ENCODE results near the gene PDIA4. TPM values are rescaled to one million over a fixed set of nuclear protein-coding genes. Genes with fewer than 3 reads are reported as not detected.

PDIA4 gene
- total and polyA plus RNA-seq, 2 donors (not counting 1 experiment from before 2014, with no cell fraction given), result 210 to 266 TPM

DNA sequence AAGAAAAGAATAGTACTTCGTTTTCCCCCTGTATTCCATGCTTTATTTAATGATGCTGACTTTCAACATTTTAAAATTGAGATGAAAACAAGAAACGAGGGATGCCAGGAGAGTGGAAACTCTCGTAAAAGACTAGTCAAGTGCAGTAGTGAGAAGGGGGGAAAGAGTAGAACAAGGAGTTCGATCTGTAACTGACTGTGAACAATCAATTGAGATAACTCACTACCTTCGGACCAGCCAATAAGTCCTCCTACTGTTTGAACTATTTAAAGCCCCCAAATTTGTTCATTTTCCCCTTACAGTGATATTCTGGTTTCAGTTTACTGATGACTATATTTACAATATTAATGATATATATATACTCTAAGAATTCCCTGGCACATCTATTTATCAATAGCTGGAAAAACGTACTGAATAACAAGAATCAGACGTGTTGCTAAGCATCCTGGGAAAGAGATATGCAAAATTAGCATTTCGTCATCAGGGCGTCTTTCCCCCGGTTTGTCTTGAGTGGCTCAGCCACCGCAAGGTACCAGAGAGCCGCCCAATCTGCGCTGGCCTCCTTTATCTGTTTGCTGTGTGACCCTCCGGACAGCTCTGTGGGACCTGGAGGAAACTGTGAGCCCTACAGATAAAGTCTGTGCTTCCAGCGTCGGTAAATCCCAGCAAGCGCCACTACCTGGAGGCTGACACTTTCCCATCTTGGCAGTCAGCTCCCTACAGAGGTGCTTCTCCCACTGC, 41.1 kb downstream of the PDIA4 start:
- H3K79me2 ChIP-seq (ENCODE audit: control insufficient read depth, insufficient read depth, low read length), result no peaks in the 10 kb centered on the region
- peak; percentile 84 to 93 for DNase-seq (ENCODE audit: low read depth in 2 of 2)
- no peak for TF ChIP-seq EZH2 (IDR thresholded peaks at IDR 0.05; ENCODE audit: low read length, missing control alignments)
- TF ChIP-seq, protein P1, sequence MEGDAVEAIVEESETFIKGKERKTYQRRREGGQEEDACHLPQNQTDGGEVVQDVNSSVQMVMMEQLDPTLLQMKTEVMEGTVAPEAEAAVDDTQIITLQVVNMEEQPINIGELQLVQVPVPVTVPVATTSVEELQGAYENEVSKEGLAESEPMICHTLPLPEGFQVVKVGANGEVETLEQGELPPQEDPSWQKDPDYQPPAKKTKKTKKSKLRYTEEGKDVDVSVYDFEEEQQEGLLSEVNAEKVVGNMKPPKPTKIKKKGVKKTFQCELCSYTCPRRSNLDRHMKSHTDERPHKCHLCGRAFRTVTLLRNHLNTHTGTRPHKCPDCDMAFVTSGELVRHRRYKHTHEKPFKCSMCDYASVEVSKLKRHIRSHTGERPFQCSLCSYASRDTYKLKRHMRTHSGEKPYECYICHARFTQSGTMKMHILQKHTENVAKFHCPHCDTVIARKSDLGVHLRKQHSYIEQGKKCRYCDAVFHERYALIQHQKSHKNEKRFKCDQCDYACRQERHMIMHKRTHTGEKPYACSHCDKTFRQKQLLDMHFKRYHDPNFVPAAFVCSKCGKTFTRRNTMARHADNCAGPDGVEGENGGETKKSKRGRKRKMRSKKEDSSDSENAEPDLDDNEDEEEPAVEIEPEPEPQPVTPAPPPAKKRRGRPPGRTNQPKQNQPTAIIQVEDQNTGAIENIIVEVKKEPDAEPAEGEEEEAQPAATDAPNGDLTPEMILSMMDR (conservative IDR thresholded peaks at IDR 0.05 in 1 of 2, IDR thresholded peaks at IDR 0.05 in 1 of 2; ENCODE audit: low read depth in 1 of 2, low read length in 2 of 2), result no peak
- H3K4me3 ChIP-seq (replicated peaks in 1 of 4; ENCODE audit: control extremely low read depth in 1 of 4, insufficient read depth in 1 of 4, low read depth in 3 of 4, low read length in 4 of 4), result peak overlapping the region; percentile 56 to 96 (median 70)
- no peaks in the 10 kb centered on the region for H3K27me3 ChIP-seq (ENCODE audit: control insufficient read depth, insufficient read depth, low read length)
- H3K9ac ChIP-seq (ENCODE audit: insufficient read depth, low read length), result peak overlapping the region; percentile 30
- no peaks in the 10 kb centered on the region for H3K9me3 ChIP-seq (ENCODE audit: control insufficient read depth, insufficient read depth, low read depth, low read length)
- peak overlapping the region; percentile 87 for H2AFZ ChIP-seq (ENCODE audit: low read length)
- no peaks in the 10 kb centered on the region for H3K36me3 ChIP-seq (ENCODE audit: control insufficient read depth, insufficient read depth, low read length)
- H4K20me1 ChIP-seq (ENCODE audit: control insufficient read depth, extremely low read depth, insufficient read depth, low read length), result no peaks in the 10 kb centered on the region
- H3K4me2 ChIP-seq (ENCODE audit: extremely low read depth, insufficient read depth, low read length), result peak overlapping the region; percentile 96
- H3K4me1 ChIP-seq (ENCODE audit: control insufficient read depth, extremely low read depth, insufficient read depth, low read length), result peaks cover 3% of the 10 kb centered on the region
- peak overlapping the region; percentile 71 for H3K27ac ChIP-seq (ENCODE audit: insufficient read depth, low read length)

DNA sequence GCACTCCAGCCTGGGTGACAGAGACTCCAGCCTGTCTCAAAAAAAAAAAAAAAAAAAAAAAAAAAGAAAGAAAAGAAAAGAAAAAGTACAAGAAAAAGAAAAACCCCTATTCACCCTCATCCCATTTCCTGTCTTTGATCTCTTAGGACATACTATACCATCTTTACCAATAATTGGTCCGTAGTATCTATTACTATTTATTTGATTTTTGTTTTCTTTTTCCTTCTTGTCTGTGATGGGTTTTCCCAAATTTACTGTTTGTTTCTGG, 41.6 kb downstream of the PDIA4 start:
- no peaks in the 10 kb centered on the region for H3K27me3 ChIP-seq (ENCODE audit: control insufficient read depth, insufficient read depth, low read length)
- no peaks in the 10 kb centered on the region for H4K20me1 ChIP-seq (ENCODE audit: control insufficient read depth, extremely low read depth, insufficient read depth, low read length)
- peak overlapping the region in 1 of 4 experiments; percentile 96 for H3K4me3 ChIP-seq (replicated peaks in 1 of 4; ENCODE audit: control extremely low read depth in 1 of 4, insufficient read depth in 1 of 4, low read depth in 3 of 4, low read length in 4 of 4)
- no peak overlapping the region for H3K27ac ChIP-seq (ENCODE audit: insufficient read depth, low read length)
- TF ChIP-seq, protein P1 (conservative IDR thresholded peaks at IDR 0.05 in 1 of 2, IDR thresholded peaks at IDR 0.05 in 1 of 2; ENCODE audit: low read depth in 1 of 2, low read length in 2 of 2), result no peak
- TF ChIP-seq EZH2 (IDR thresholded peaks at IDR 0.05; ENCODE audit: low read length, missing control alignments), result no peak
- H2AFZ ChIP-seq (ENCODE audit: low read length), result no peak overlapping the region
- H3K36me3 ChIP-seq (ENCODE audit: control insufficient read depth, insufficient read depth, low read length), result no peaks in the 10 kb centered on the region
- no peak for DNase-seq (ENCODE audit: low read depth in 2 of 2)
- no peaks in the 10 kb centered on the region for H3K9me3 ChIP-seq (ENCODE audit: control insufficient read depth, insufficient read depth, low read depth, low read length)
- H3K79me2 ChIP-seq (ENCODE audit: control insufficient read depth, insufficient read depth, low read length), result no peaks in the 10 kb centered on the region
- no peak overlapping the region for H3K4me2 ChIP-seq (ENCODE audit: extremely low read depth, insufficient read depth, low read length)
- no peak overlapping the region for H3K9ac ChIP-seq (ENCODE audit: insufficient read depth, low read length)
- H3K4me1 ChIP-seq (ENCODE audit: control insufficient read depth, extremely low read depth, insufficient read depth, low read length), result peaks cover 3% of the 10 kb centered on the region

DNA sequence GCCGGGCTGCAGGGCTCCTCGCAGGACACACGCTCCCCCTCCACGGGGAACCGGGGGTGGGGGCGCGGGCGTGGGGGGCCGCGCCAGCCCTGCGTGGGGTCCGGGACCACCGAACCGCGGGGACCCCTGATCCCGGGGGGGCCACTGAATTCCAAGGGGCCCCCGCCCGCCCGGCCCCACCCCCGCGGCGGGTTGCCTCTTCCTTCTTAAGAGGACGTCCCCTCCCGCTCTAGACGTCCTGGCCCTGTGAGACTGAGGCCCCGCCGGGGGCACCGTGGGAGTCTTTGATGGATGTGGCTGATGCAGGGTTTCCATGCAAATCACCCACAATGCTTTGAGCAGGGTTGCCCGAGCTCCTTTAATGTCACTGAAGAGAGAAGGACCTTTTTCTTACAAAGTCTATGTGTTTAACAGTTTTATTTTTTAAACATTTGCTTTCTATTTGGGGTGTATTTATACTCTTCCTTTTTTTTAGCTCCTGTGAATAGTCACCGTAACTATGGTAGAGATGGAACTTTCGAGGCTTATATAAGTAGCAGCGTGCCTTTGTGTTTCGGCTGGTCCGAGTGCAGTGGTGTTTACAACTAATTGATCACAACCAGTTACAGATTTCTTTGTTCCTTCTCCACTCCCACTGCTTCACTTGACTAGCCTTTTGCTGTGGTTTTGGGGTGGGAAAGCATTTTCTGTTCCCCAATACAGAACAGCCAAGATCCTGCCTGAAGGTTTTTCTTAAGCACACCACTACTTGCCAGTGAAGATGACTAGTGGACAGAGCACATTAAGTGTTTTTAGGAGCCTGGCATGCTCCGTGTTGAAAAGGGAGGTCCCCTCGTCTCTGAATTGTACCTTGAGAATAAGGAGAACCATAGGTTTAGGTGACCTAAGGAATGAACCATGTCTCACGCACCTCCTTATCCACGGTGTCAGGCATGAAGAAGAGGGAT, 44.8 kb downstream of the PDIA4 start:
- H4K20me1 ChIP-seq (ENCODE audit: control insufficient read depth, extremely low read depth, insufficient read depth, low read length), result no peaks in the 10 kb centered on the region
- H3K9me3 ChIP-seq (ENCODE audit: control insufficient read depth, insufficient read depth, low read depth, low read length), result no peaks in the 10 kb centered on the region
- H3K27me3 ChIP-seq (ENCODE audit: control insufficient read depth, insufficient read depth, low read length), result no peaks in the 10 kb centered on the region
- no peaks in the 10 kb centered on the region for H3K79me2 ChIP-seq (ENCODE audit: control insufficient read depth, insufficient read depth, low read length)
- peak; percentile 72 to 88 for DNase-seq (ENCODE audit: low read depth in 2 of 2)
- H3K27ac ChIP-seq (ENCODE audit: insufficient read depth, low read length), result peak overlapping the region; percentile 45
- peak overlapping the region; percentile 98 for H3K4me2 ChIP-seq (ENCODE audit: extremely low read depth, insufficient read depth, low read length)
- no peaks in the 10 kb centered on the region for H3K36me3 ChIP-seq (ENCODE audit: control insufficient read depth, insufficient read depth, low read length)
- peak overlapping the region; percentile 63 to 80 (median 72) for H3K4me3 ChIP-seq (replicated peaks in 1 of 4; ENCODE audit: control extremely low read depth in 1 of 4, insufficient read depth in 1 of 4, low read depth in 3 of 4, low read length in 4 of 4)
- no peak for TF ChIP-seq EZH2 (IDR thresholded peaks at IDR 0.05; ENCODE audit: low read length, missing control alignments)
- peak overlapping the region; percentile 72 for H2AFZ ChIP-seq (ENCODE audit: low read length)
- H3K9ac ChIP-seq (ENCODE audit: insufficient read depth, low read length), result no peak overlapping the region
- H3K4me1 ChIP-seq (ENCODE audit: control insufficient read depth, extremely low read depth, insufficient read depth, low read length), result peaks cover 3% of the 10 kb centered on the region

All from fibroblast of lung (primary cell).